Liver (tissue), 9 donors: Measurements from ENCODE around the gene CCDC201. TPM values are rescaled to one million over a fixed set of nuclear protein-coding genes. Genes with fewer than 3 reads are reported as not detected.

ENCODE experiments used
- DNase-seq: peaks from one replicate; pipeline ENCODE4 v3.0.0-alpha.2; 2017; ENCODE audit warnings: low spot score
- H3K27ac ChIP-seq, 2 donors: one replicate each; pipeline ENCODE4 v1.7.0; 2013; ENCODE audit warnings: inconsistent platforms in 2 of 2, low read length in 2 of 2, control low read depth in 1 of 2, low read depth in 1 of 2, mild to moderate bottlenecking in 1 of 2
- H3K27me3 ChIP-seq, 4 donors: one replicate each; pipeline versions ENCODE4 v1.6.1 to v1.7.0; 2013; ENCODE audit warnings: low read length in 3 of 4, inconsistent platforms in 1 of 4, mild to moderate bottlenecking in 1 of 4, moderate library complexity in 1 of 4; ENCODE audit not compliant: control insufficient read depth in 4 of 4, insufficient read depth in 4 of 4
- H3K36me3 ChIP-seq, 4 donors: one replicate each; pipeline versions ENCODE4 v1.6.1 to v1.7.0; 2013; ENCODE audit warnings: low read length in 3 of 4, mild to moderate bottlenecking in 3 of 4, low read depth in 1 of 4, moderate library complexity in 1 of 4; ENCODE audit not compliant: control insufficient read depth in 4 of 4, insufficient read depth in 3 of 4
- H3K4me1 ChIP-seq, 4 donors: one replicate each; pipeline versions ENCODE4 v1.6.1 to v1.7.0; 2013; ENCODE audit warnings: low read length in 3 of 4, mild to moderate bottlenecking in 3 of 4, moderate library complexity in 1 of 4; ENCODE audit not compliant: control insufficient read depth in 4 of 4, insufficient read depth in 4 of 4
- H3K4me3 ChIP-seq, 3 donors: one replicate each; pipeline versions ENCODE4 v1.6.1 to v1.7.0; 2013; ENCODE audit warnings: low read length in 3 of 3, control low read depth in 1 of 3, low read depth in 1 of 3, mild to moderate bottlenecking in 1 of 3
- H3K9ac ChIP-seq, 2 donors: one replicate each; pipeline ENCODE4 v1.7.0; 2013; ENCODE audit warnings: low read length in 2 of 2, mild to moderate bottlenecking in 2 of 2, moderate library complexity in 2 of 2, control low read depth in 1 of 2, low read depth in 1 of 2
- H3K9me3 ChIP-seq, 4 donors: one replicate each; pipeline versions ENCODE4 v1.6.1 to v1.7.0; 2013; ENCODE audit warnings: low read length in 3 of 4; ENCODE audit not compliant: control insufficient read depth in 4 of 4
- FOXA1 ChIP-seq: IDR thresholded peaks from 2 replicates; pipeline ENCODE4 v1.6.1; 2016; ENCODE audit warnings: antibody characterized with exemption
- FOXA2 ChIP-seq: IDR thresholded peaks from 2 replicates; pipeline ENCODE4 v1.6.1; 2016; ENCODE audit warnings: antibody characterized with exemption
- GABPA ChIP-seq, 2 donors: IDR thresholded peaks in 1 of 2; conservative IDR thresholded peaks in 1 of 2; 2 replicates each; pipeline ENCODE4 v1.6.1; 2016; ENCODE audit warnings: antibody characterized with exemption in 2 of 2, mild to moderate bottlenecking in 1 of 2, moderate library complexity in 1 of 2
- HNF4A ChIP-seq, 2 donors: conservative IDR thresholded peaks; 2 replicates each; pipeline ENCODE4 v1.6.1; 2016; ENCODE audit warnings: antibody characterized with exemption in 2 of 2, mild to moderate bottlenecking in 2 of 2
- HNF4G ChIP-seq: IDR thresholded peaks from 2 replicates; pipeline ENCODE4 v1.6.1; 2016; ENCODE audit warnings: antibody characterized with exemption
- JUND ChIP-seq, 2 donors: IDR thresholded peaks; 2 replicates each; pipeline ENCODE4 v1.6.1; 2016; ENCODE audit warnings: antibody characterized with exemption in 2 of 2
- RAD21 ChIP-seq, 2 donors: IDR thresholded peaks; 2 replicates each; pipeline ENCODE4 v1.6.1; 2016; ENCODE audit warnings: antibody characterized with exemption in 2 of 2, mild to moderate bottlenecking in 2 of 2
- REST ChIP-seq: IDR thresholded peaks from 2 replicates; pipeline ENCODE4 v1.6.1; 2016; ENCODE audit warnings: antibody characterized with exemption, mild to moderate bottlenecking
- RXRA ChIP-seq, 2 donors: IDR thresholded peaks; 2 replicates each; pipeline ENCODE4 v1.6.1; 2017 to 2018; ENCODE audit warnings: antibody characterized with exemption in 2 of 2, mild to moderate bottlenecking in 1 of 2
- SP1 ChIP-seq: IDR thresholded peaks from 2 replicates; pipeline ENCODE4 v1.6.1; 2018; ENCODE audit warnings: antibody characterized with exemption, mild to moderate bottlenecking
- ZBTB33 ChIP-seq: IDR thresholded peaks from 2 replicates; pipeline ENCODE4 v1.6.1; 2016; ENCODE audit warnings: antibody characterized with exemption
- WGBS: extraction: QIAGEN DNeasy Blood & Tissue Kit; methylation state at CpG from one replicate; pipeline ENCODE4 v1.1.7; 2013; 5-methylcytosine and 5-hydroxymethylcytosine counted together
- polyA plus RNA-seq, 2 donors: library from polyadenylated mRNA; stranded (reverse) in 1 of 2; unstranded in 1 of 2; fragments of 200-250 nt in 1 of 2; fragments of >200 nt in 1 of 2; fragmentation: Nextera tagmentation in 1 of 2; extraction: Ambion mirVana in 1 of 2; gene quantifications; one replicate each; pipeline versions ENCODE4 v1.2.1 to v1.2.3, GENCODE V29; 2013 to 2015
- total RNA-seq, 2 donors: library from RNA; depleted of rRNA; stranded (reverse); fragments of >200 nt; gene quantifications; one replicate each; pipeline ENCODE4 v1.2.3, GENCODE V29; 2014
- TF ChIP-seq, protein P1 (sequence below): IDR thresholded peaks from 2 replicates; pipeline ENCODE4 v1.6.1; 2016; ENCODE audit warnings: antibody characterized with exemption
- TF ChIP-seq, protein P2 (sequence below): IDR thresholded peaks from 2 replicates; pipeline ENCODE4 v1.6.1; 2016; ENCODE audit warnings: antibody characterized with exemption
- TF ChIP-seq, protein P3 (sequence below): fragments of 150-350 bp; IDR thresholded peaks from 2 replicates; pipeline ENCODE4 v1.5.1; 2017; ENCODE audit warnings: improper control_type of control experiment, low read depth, low read length; ENCODE audit not compliant: missing input control
- donor health status: healthy.
- donor health status: healthy.
- donor health status: healthy.
- donor health status: healthy.
- donor health status: healthy.

The CCDC201 gene
- total and polyA plus RNA-seq, 4 donors: not detected

DNA sequence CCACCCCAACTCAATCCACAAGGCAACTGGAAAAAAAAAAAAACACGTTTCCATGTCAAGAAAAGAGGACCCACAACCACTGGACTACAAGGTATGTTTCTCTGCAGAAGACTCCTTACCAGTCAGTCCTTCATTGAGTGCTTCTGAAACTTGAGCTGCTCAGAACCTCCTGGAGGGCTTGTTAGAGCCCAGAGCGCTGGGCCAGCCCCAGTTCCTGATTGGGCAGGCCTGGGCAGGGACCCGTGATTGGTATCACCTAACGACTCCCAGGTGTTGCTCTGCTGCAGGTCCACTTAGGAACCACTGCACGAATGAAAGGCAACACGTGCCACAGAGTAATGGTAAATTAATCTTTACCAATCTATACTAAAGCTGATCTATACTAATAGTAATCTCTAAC is 473 bp upstream of the CCDC201 start:
- Histone ChIP-seq H3K27me3 (no peaks in the 10 kb centered on the region), H3K27ac (no peak overlapping the region), H3K9me3 (no peaks in the 10 kb centered on the region), H3K4me1 (peaks cover 0 to 2% (median 0%) of the 10 kb centered on the region in 4 donors), H3K4me3 (no peak overlapping the region), H3K9ac (no peak overlapping the region), H3K36me3 (no peaks in the 10 kb centered on the region)
- no peak for DNase-seq
- no peak for TF ChIP-seq HNF4G
- TF ChIP-seq REST: no peak
- TF ChIP-seq RAD21 (IDR thresholded peaks at IDR 0.05): no peak
- TF ChIP-seq, protein P1, sequence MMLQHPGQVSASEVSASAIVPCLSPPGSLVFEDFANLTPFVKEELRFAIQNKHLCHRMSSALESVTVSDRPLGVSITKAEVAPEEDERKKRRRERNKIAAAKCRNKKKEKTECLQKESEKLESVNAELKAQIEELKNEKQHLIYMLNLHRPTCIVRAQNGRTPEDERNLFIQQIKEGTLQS: no peak
- no peak for TF ChIP-seq JUND (IDR thresholded peaks at IDR 0.05)
- TF ChIP-seq SP1: no peak
- TF ChIP-seq, protein P2, sequence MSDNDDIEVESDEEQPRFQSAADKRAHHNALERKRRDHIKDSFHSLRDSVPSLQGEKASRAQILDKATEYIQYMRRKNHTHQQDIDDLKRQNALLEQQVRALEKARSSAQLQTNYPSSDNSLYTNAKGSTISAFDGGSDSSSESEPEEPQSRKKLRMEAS: no peak
- no peak for TF ChIP-seq RXRA (IDR thresholded peaks at IDR 0.05)
- no peak for TF ChIP-seq ZBTB33
- no peak for TF ChIP-seq FOXA1
- TF ChIP-seq, protein P3, sequence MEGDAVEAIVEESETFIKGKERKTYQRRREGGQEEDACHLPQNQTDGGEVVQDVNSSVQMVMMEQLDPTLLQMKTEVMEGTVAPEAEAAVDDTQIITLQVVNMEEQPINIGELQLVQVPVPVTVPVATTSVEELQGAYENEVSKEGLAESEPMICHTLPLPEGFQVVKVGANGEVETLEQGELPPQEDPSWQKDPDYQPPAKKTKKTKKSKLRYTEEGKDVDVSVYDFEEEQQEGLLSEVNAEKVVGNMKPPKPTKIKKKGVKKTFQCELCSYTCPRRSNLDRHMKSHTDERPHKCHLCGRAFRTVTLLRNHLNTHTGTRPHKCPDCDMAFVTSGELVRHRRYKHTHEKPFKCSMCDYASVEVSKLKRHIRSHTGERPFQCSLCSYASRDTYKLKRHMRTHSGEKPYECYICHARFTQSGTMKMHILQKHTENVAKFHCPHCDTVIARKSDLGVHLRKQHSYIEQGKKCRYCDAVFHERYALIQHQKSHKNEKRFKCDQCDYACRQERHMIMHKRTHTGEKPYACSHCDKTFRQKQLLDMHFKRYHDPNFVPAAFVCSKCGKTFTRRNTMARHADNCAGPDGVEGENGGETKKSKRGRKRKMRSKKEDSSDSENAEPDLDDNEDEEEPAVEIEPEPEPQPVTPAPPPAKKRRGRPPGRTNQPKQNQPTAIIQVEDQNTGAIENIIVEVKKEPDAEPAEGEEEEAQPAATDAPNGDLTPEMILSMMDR: no peak
- WGBS: 91% methylated on average over 6 of the region's 6 CpGs

- no peak for DNase-seq
- H3K36me3 ChIP-seq: no peaks in the 10 kb centered on the region
- peaks cover 0 to 2% (median 0%) of the 10 kb centered on the region in 4 donors for H3K4me1 ChIP-seq
- H3K27me3 ChIP-seq: no peaks in the 10 kb centered on the region
- H3K9me3 ChIP-seq: peaks cover 0 to 3% (median 0%) of the 10 kb centered on the region in 4 donors
- no peak overlapping the region for H3K27ac ChIP-seq
- H3K4me3 ChIP-seq: no peak overlapping the region
- WGBS: 52% methylated on average over 10 of the region's 10 CpGs
- H3K9ac ChIP-seq: no peak overlapping the region
- TF ChIP-seq HNF4G (no peak), REST (no peak), RXRA (IDR thresholded peaks at IDR 0.05) (no peak), ZBTB33 (no peak), FOXA2 (no peak), RAD21 (IDR thresholded peaks at IDR 0.05) (peak; percentile 84 to 89), HNF4A (conservative IDR thresholded peaks at IDR 0.05) (no peak), SP1 (no peak), FOXA1 (no peak), GABPA (IDR thresholded peaks at IDR 0.05 in 1 of 2, conservative IDR thresholded peaks at IDR 0.05 in 1 of 2) (no peak)
- TF ChIP-seq, protein P1: no peak
- TF ChIP-seq, protein P2: no peak
These were observed 507 bp downstream of the CCDC201 start for GRCh38 chr7:45872116-45873034.
